HUES6 (cell line): ENCODE measurements around the gene C16orf95.

Experiments used
- H3K27ac ChIP-seq: 2 replicates; pipeline ENCODE4 v1.7.0; 2013; ENCODE audit warnings: low read depth, mild to moderate bottlenecking, low read length, inconsistent platforms
- H3K27me3 ChIP-seq: 2 replicates; pipeline ENCODE4 v1.6.1; 2013; ENCODE audit warnings: low read length; ENCODE audit not compliant: control insufficient read depth, insufficient read depth
- H3K36me3 ChIP-seq: 2 replicates; pipeline ENCODE4 v1.6.1; 2013; ENCODE audit warnings: low read length; ENCODE audit not compliant: control insufficient read depth, insufficient read depth
- H3K4me1 ChIP-seq: 2 replicates; pipeline ENCODE4 v1.6.1; 2013; ENCODE audit warnings: low read length; ENCODE audit not compliant: control insufficient read depth, insufficient read depth
- H3K4me3 ChIP-seq: 2 replicates; pipeline ENCODE4 v1.5.1; 2013; ENCODE audit warnings: low read depth, low read length
- H3K9ac ChIP-seq: one replicate; pipeline ENCODE4 v1.6.1; 2013; ENCODE audit warnings: mild to moderate bottlenecking, low read length
- H3K9me3 ChIP-seq: 2 replicates; pipeline ENCODE4 v1.6.1; 2013; ENCODE audit warnings: low read depth, low read length; ENCODE audit not compliant: control insufficient read depth, insufficient read depth

Gene C16orf95

DNA sequence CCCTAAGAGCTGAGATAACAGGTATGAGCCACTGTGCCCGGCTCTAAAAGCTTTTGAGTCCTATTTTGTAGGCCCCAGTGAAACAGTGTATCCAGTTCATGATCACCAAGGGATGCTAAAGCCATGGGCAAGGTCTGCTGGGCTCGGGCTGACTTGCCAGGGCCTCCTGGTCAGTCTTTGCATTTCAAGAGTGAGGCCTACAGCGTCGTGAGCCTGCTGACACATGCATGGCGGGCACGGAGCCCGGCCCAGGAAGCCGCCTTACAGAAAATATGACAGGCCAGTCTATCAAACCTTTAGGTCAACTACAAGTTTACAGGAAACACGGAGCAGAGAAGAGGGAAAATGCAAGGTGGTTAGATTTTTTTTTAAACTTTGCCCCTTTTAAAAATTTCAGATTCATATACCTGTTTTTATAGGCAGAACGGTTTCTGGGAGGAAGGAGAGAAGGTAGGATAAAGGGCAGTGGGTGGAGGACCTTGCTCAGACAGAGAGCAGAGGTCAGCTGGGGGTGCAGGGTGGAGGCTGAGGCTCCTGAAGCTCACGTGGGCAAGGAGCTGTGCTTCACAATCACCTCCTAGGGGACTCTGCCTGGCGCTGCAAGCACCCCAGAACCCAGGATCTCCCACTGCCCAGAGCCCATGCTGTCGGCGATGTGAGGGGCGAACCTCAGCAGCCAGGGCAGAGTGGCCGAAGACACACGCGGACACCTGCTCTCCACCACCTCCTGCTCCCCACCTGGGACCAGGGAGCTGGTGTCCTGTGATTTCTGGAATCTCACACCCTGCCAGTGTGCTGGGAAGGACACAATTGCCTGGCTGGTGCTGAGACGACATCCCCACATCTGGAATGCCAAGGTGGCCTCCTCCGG is 21.3 kb downstream of the C16orf95 start:
- Histone ChIP-seq H3K27me3 (no peaks in the 10 kb centered on the region), H3K4me1 (peaks cover 3% of the 10 kb centered on the region; the same call in 1 of the 2 replicates), H3K27ac (no peak overlapping the region), H3K36me3 (no peaks in the 10 kb centered on the region; the same call in 1 of the 2 replicates), H3K4me3 (no peak overlapping the region), H3K9ac (no peak overlapping the region), H3K9me3 (peaks cover 9% of the 10 kb centered on the region)

GRCh38 chr16:87295259-87295658 is 21.9 kb downstream of the C16orf95 start:
- Histone ChIP-seq H3K9ac (no peak overlapping the region), H3K27ac (no peak overlapping the region), H3K27me3 (no peaks in the 10 kb centered on the region)

DNA sequence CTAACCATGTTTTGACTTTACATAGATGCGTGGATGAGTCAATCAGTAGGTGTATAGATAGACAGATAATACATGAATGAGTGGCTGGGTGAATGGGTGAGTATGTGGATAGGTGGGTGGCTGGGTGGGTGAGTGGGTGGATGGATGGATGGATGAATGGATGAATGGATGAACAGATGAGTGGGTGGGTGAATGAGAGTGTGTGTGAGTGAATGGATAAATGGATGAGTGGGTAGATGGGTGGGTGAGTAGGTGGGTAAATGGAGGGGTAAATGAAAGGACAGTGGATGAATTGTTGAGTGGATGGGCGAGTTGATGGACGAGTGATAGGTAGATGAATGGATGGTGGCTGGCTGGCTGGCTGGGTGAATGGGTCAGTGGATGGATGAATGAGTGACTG is 23.2 kb downstream of the C16orf95 start:
- no peaks in the 10 kb centered on the region for H3K27me3 ChIP-seq
- no peak overlapping the region for H3K27ac ChIP-seq
- H3K9ac ChIP-seq, result no peak overlapping the region
- no peak overlapping the region for H3K4me3 ChIP-seq
- no peaks in the 10 kb centered on the region; the same call in 1 of the 2 replicates for H3K36me3 ChIP-seq
- peaks cover 3% of the 10 kb centered on the region; the same call in 1 of the 2 replicates for H3K4me1 ChIP-seq
- H3K9me3 ChIP-seq, result peaks cover 9% of the 10 kb centered on the region

More at GRCh38 chr16:87295259-87295658, 21.9 kb downstream of the C16orf95 start:
- Histone ChIP-seq H3K4me1 (peaks cover 3% of the 10 kb centered on the region; the same call in 1 of the 2 replicates), H3K9me3 (peaks cover 9% of the 10 kb centered on the region), H3K4me3 (no peak overlapping the region), H3K36me3 (no peaks in the 10 kb centered on the region; the same call in 1 of the 2 replicates)

DNA sequence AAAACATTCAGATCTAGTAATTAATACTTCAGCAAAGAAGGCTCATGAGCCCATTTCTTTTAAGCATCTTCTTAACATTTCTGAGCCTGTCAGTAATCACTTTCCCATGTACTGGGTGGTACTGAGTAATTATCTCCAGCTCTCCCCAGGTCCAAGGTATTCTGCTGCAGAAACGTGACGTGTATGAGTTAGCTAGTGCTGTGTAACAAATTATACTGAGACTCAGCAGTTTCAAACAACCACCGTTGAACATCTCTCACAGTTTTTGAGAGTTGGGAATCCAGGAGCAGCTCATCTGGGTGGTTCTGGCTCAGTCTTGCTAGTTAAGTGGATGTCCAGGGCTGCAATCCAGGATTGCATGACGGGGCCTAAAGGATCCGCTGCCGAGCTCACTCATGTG is 25.2 kb downstream of the C16orf95 start:
- peaks cover 3% of the 10 kb centered on the region; the same call in 1 of the 2 replicates for H3K4me1 ChIP-seq
- peaks cover 10% of the 10 kb centered on the region for H3K9me3 ChIP-seq
- no peak overlapping the region for H3K27ac ChIP-seq
- H3K36me3 ChIP-seq, result no peaks in the 10 kb centered on the region; the same call in 1 of the 2 replicates
- no peak overlapping the region for H3K9ac ChIP-seq
- H3K4me3 ChIP-seq, result no peak overlapping the region
- no peaks in the 10 kb centered on the region for H3K27me3 ChIP-seq

DNA sequence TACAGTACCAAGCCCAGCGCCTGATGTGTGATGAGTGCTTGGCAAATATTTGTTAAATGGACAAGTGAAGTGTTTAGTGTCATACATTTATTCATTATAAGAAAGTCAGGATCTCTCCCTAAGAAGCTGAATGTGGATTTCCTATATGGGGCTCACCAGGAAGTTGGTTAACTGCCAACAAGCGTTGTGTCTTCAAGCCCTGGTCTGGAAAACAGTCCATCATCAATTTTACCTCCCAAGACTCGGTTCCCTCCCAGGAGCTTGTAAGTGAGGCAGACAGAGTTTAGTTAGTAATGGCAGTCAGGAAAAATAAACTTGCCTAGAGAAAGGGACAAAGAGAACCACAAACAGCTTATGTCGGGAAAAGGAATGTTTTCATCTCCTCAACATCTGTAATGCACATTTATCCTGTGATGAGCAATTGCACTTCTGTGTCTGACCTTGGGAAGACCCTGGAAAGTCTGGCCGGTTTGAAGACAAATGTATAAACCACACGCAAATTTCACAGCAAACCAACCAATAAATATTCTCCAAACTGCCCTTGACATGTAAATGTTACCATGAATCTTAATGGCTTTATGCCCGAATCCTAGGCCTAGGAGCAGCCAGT is 28.3 kb downstream of the C16orf95 start:
- H3K9me3 ChIP-seq, result peaks cover 11% of the 10 kb centered on the region
- H3K27me3 ChIP-seq, result no peaks in the 10 kb centered on the region
- H3K27ac ChIP-seq, result no peak overlapping the region
- no peaks in the 10 kb centered on the region; the same call in 1 of the 2 replicates for H3K36me3 ChIP-seq
- no peak overlapping the region for H3K9ac ChIP-seq
- H3K4me3 ChIP-seq, result no peak overlapping the region
- H3K4me1 ChIP-seq, result no peaks in the 10 kb centered on the region

DNA sequence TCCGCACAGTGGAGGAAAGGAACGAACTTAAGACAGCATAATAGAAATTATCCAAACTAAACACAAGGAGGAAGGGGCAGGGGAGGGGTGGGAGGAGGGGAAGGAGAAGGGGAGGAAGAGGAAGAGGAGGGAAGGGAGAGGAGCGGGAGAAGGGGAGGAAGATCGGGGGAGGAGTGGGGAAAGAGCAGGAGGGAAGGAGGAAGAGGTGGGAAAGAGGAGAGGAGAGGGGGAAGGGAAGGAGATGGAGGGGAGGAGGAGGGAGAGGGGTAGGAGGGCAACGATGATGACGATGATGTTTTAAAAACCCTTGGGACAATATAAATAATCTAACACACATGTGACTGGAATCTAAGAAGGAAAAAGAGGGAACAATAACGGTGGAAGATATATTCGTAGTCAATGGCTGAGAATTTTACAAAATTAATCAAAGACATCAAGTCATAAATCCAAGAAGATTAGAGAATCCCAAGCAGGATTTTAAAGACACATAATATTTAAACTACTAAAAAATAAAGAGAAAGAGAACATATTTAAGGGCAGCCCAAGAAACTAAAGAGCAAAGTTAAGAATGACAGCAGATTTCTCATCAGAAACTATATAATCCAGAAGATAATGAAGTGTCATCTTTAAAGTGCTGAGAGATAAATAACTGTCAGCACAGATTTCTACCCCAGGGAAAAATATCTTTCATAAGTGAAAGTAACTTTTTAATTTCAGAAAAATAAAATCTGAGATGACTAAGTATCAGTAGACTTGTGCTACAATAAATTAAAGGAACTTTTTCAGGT is 30.2 kb downstream of the C16orf95 start:
- no peaks in the 10 kb centered on the region; the same call in 1 of the 2 replicates for H3K36me3 ChIP-seq
- no peak overlapping the region for H3K27ac ChIP-seq
- H3K4me3 ChIP-seq, result no peak overlapping the region
- H3K9me3 ChIP-seq, result peaks cover 4% of the 10 kb centered on the region
- no peaks in the 10 kb centered on the region for H3K4me1 ChIP-seq
- no peak overlapping the region for H3K9ac ChIP-seq
- no peaks in the 10 kb centered on the region for H3K27me3 ChIP-seq

DNA sequence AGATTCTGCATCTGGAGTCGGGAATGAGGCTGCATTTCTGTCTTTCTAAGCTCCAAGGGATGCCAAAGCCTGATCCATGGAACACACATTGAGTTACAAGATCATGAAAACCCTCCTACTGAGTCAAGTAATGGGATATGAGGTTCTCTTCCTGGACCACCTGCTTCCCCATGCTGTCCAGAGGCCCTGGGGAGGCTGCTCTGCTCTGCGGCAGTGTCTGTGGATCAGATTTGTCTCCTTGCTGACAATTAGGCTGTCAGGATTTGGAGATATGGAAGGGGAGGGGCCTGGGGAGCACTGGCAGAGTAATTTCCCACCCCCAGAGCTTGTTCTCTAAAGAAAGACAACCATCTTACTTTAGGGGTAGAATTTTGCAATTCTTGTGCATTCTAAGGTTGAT is 33.0 kb downstream of the C16orf95 start:
- Histone ChIP-seq H3K4me3 (no peak overlapping the region), H3K27me3 (peaks cover 2% of the 10 kb centered on the region; the same call in 1 of the 2 replicates), H3K27ac (no peak overlapping the region), H3K9me3 (0 out of 2 replicates have a peak, but pooled peaks cover 2% of the 10 kb centered on the region), H3K4me1 (no peaks in the 10 kb centered on the region), H3K9ac (no peak overlapping the region), H3K36me3 (no peaks in the 10 kb centered on the region)

DNA sequence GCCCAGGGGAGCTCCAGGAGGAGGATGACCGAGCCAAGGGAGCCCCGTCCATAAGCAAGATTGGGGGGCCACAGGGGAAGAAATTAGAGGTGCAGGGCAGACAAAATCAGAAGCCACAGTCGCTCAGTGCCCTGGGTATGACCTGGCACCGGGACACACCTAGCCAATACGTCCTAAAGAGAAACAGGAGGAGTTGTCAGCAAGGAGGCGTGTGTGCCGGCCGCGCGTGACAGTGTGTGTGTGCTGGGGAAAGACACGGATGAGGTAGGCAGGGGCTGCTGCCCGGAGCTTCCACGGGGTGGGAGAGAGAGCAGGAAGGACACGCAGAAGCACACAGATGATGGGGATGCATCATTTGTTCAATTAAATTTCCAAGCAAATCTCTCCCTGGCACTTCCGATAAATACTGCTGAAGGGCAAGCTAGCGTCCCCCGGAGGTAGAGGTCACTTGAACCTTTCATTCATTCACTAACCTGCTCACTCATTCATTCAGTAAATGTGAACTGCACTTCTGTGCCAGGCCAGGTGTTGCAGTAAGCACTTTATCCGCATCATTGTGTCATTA is 38.0 kb downstream of the C16orf95 start:
- Histone ChIP-seq H3K9ac (no peak overlapping the region), H3K9me3 (no peaks in the 10 kb centered on the region), H3K36me3 (no peaks in the 10 kb centered on the region), H3K27me3 (peaks cover 7% of the 10 kb centered on the region; the same call in 1 of the 2 replicates), H3K4me3 (no peak overlapping the region), H3K4me1 (no peaks in the 10 kb centered on the region), H3K27ac (no peak overlapping the region)

- H3K36me3 ChIP-seq, result no peaks in the 10 kb centered on the region
- H3K4me3 ChIP-seq, result no peak overlapping the region
- H3K9me3 ChIP-seq, result no peaks in the 10 kb centered on the region
- H3K9ac ChIP-seq, result no peak overlapping the region
- H3K27me3 ChIP-seq, result peaks cover 7% of the 10 kb centered on the region; the same call in 1 of the 2 replicates
- no peak overlapping the region for H3K27ac ChIP-seq
- no peaks in the 10 kb centered on the region for H3K4me1 ChIP-seq
These were observed 38.8 kb downstream of the C16orf95 start for GRCh38 chr16:87278191-87279093.

GRCh38 chr16:87276924-87277323 is 40.3 kb downstream of the C16orf95 start:
- Histone ChIP-seq H3K9ac (no peak overlapping the region), H3K4me1 (no peaks in the 10 kb centered on the region), H3K9me3 (no peaks in the 10 kb centered on the region), H3K27me3 (peaks cover 7% of the 10 kb centered on the region; the same call in 1 of the 2 replicates), H3K4me3 (no peak overlapping the region), H3K36me3 (no peaks in the 10 kb centered on the region), H3K27ac (no peak overlapping the region)
